Sigmoid colon (tissue), 7 donors: Measurements from ENCODE around the gene CSRP1. TPM values are rescaled to one million over a fixed set of nuclear protein-coding genes. Genes with fewer than 3 reads are reported as not detected.

Source experiments
- DNase-seq: peaks from one replicate; pipeline ENCODE4 v3.0.0-alpha.2; 2019
- H3K27ac ChIP-seq, 4 donors: fragments of 200-600 bp; sonication (generic); one replicate each; pipeline ENCODE4 v1.5.1; 2016 to 2019; ENCODE audit warnings: mild to moderate bottlenecking in 1 of 4
- H3K27me3 ChIP-seq, 3 donors: fragments of 200-600 bp; sonication (generic); one replicate each; pipeline ENCODE4 v1.5.1; 2019; ENCODE audit warnings: mild to moderate bottlenecking in 1 of 3
- H3K36me3 ChIP-seq, 4 donors: fragments of 200-600 bp; sonication (generic); one replicate each; pipeline ENCODE4 v1.5.1; 2016 to 2019
- H3K4me1 ChIP-seq, 4 donors: fragments of 200-600 bp; sonication (generic); one replicate each; pipeline ENCODE4 v1.5.1; 2017 to 2019
- H3K4me3 ChIP-seq, 4 donors: fragments of 200-600 bp; sonication (generic); one replicate each; pipeline ENCODE4 v1.5.1; 2017 to 2019; ENCODE audit warnings: mild to moderate bottlenecking in 2 of 4, moderate library complexity in 1 of 4
- H3K9me3 ChIP-seq, 4 donors: fragments of 200-600 bp in 3 of 4; sonication (generic) in 3 of 4; one replicate each; pipeline versions ENCODE4 v1.5.1 to v1.6.1; 2013 to 2019
- CTCF ChIP-seq, 4 experiments: fragments of 450-650 bp in 3 of 4; fragments of 200-600 bp in 1 of 4; IDR thresholded peaks; one replicate each; pipeline ENCODE4 v1.5.1; 2016 to 2019; ENCODE audit warnings: antibody characterized with exemption in 4 of 4, mild to moderate bottlenecking in 3 of 4, moderate library complexity in 2 of 4
- EP300 ChIP-seq, 4 donors: sonication (generic); formaldehyde crosslinking; IDR thresholded peaks; one replicate each; pipeline ENCODE4 v1.6.1; 2017; ENCODE audit warnings: antibody characterized with exemption in 4 of 4
- POLR2A ChIP-seq, 2 donors: fragments of 450-650 bp; IDR thresholded peaks; one replicate each; pipeline ENCODE4 v1.6.1; 2016; ENCODE audit warnings: antibody characterized with exemption in 2 of 2, mild to moderate bottlenecking in 2 of 2, moderate library complexity in 2 of 2
- POLR2AphosphoS5 ChIP-seq, 4 donors: sonication (generic); formaldehyde crosslinking; IDR thresholded peaks; one replicate each; pipeline ENCODE4 v1.6.1; 2017; ENCODE audit warnings: antibody characterized with exemption in 4 of 4
- whole genome bisulfite sequencing, 2 donors: extraction: QIAGEN DNeasy Blood & Tissue Kit; methylation state at CpG; one replicate each; pipeline ENCODE4 v1.1.7; 2013; 5-methylcytosine and 5-hydroxymethylcytosine counted together
- intact Hi-C: fragments of 100-400 bp; cut with DNase I; formaldehyde crosslinking; loops from one replicate; pipeline ENCODE4 v1.15.1; 2023
- polyA plus RNA-seq, 3 donors: library from polyadenylated mRNA; stranded (reverse); fragments of 200-250 nt; gene quantifications; one replicate each; pipeline ENCODE4 v1.2.3, GENCODE V29; 2013
- total RNA-seq, 4 donors: library from RNA; depleted of rRNA; stranded (reverse); fragments of >200 nt; gene quantifications; one replicate each; pipeline ENCODE4 v1.1.0, GENCODE V29; 2016
- donor health status: healthy with polysubstance abuse.
- donor health status: Bipolar disorder and iron deficiency.
- donor health status: healthy.

The CSRP1 gene
- total and polyA plus RNA-seq, 7 donors, result 189 to 8,467 (median 4,737) TPM

- H3K27ac ChIP-seq, result peak overlapping the region; percentile 92 to 98 (median 96)
- H3K4me1 ChIP-seq, result peaks cover 0 to 93% (median 91%) of the 10 kb centered on the region in 4 donors
- intact Hi-C loops, result no loop called here
- peak; percentile 29 to 63 (median 41) for TF ChIP-seq POLR2AphosphoS5 (IDR thresholded peaks at IDR 0.05)
- TF ChIP-seq EP300 (IDR thresholded peaks at IDR 0.05), result no peak
- no peak overlapping the region for H3K4me3 ChIP-seq
- H3K36me3 ChIP-seq, result peaks cover 72 to 95% (median 81%) of the 10 kb centered on the region in 4 donors
- H3K27me3 ChIP-seq, result no peaks in the 10 kb centered on the region
- DNase-seq, result peak; percentile 92
- H3K9me3 ChIP-seq, result no peaks in the 10 kb centered on the region
- 79 to 81% methylated on average over 12 of the region's 12 CpGs for WGBS, 2 donors
Observed at GRCh38 chr1:201488830-201489589, 17.9 kb downstream of the CSRP1 start.

DNA sequence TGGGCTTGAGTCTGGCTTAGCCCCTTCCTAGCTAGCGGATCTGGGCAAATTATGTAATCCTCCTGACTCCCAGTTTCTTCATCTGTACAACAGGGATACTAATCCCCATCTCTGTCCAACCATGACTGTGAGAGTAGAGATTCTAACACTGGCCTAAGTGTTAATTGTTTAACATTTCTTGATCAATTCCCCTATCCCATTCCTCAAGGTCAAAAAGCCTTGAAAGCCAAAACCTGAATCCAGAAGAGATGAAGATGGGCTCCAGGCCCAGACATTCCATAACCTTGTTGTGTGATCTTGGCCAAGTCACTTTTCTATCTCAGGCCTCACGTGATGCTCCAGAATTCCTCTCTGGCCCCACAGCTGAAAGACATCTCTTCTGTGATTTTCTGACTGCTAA, 19.2 kb downstream of the CSRP1 start:
- Histone ChIP-seq H3K9me3 (no peaks in the 10 kb centered on the region), H3K4me1 (peaks cover 0 to 80% (median 80%) of the 10 kb centered on the region in 4 donors), H3K36me3 (peaks cover 69 to 90% (median 79%) of the 10 kb centered on the region in 4 donors), H3K4me3 (no peak overlapping the region), H3K27me3 (no peaks in the 10 kb centered on the region), H3K27ac (peak overlapping the region; percentile 92 to 98 (median 96))
- DNase-seq, result no peak
- no peak for TF ChIP-seq EP300 (IDR thresholded peaks at IDR 0.05)
- peak in 3 of 4 donors; percentile 6 to 79 (median 69) for TF ChIP-seq POLR2AphosphoS5 (IDR thresholded peaks at IDR 0.05)
- 85 to 90% methylated on average over 2 of the region's 2 CpGs for WGBS, 2 donors
- intact Hi-C loops, result no loop called here

DNA sequence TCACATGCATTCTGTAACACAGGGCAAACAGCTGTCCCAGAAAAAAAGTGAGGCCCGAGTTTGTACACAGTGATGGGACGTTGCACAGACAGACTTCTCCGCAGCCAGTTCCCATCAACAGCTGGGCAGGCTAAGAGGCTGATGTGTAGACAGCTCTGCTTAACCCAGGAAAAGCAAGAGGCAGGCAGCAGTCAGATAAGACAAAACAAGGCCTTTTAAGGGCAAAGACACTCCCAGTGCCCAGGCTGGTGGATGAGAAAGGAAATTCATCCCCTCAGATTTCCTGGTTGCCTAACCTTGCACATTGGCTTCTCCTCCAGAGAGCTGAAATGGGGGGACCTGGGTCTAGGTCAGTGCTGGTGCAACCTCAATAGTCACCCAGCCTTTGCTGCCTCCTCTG, 20.7 kb downstream of the CSRP1 start:
- no peaks in the 10 kb centered on the region for H3K27me3 ChIP-seq
- H3K4me1 ChIP-seq, result peaks cover 0 to 80% (median 79%) of the 10 kb centered on the region in 4 donors
- 51 to 76% methylated on average over 3 of the region's 3 CpGs for WGBS, 2 donors
- peaks cover 66 to 80% (median 72%) of the 10 kb centered on the region in 4 donors for H3K36me3 ChIP-seq
- no peak overlapping the region for H3K4me3 ChIP-seq
- H3K27ac ChIP-seq, result peak overlapping the region; percentile 92 to 98 (median 96)
- H3K9me3 ChIP-seq, result no peaks in the 10 kb centered on the region
- no peak for DNase-seq
- TF ChIP-seq EP300 (IDR thresholded peaks at IDR 0.05), result no peak
- TF ChIP-seq POLR2AphosphoS5 (IDR thresholded peaks at IDR 0.05), result peak in 3 of 4 donors; percentile 2 to 27 (median 27)
- intact Hi-C loops, result no loop called here

DNA sequence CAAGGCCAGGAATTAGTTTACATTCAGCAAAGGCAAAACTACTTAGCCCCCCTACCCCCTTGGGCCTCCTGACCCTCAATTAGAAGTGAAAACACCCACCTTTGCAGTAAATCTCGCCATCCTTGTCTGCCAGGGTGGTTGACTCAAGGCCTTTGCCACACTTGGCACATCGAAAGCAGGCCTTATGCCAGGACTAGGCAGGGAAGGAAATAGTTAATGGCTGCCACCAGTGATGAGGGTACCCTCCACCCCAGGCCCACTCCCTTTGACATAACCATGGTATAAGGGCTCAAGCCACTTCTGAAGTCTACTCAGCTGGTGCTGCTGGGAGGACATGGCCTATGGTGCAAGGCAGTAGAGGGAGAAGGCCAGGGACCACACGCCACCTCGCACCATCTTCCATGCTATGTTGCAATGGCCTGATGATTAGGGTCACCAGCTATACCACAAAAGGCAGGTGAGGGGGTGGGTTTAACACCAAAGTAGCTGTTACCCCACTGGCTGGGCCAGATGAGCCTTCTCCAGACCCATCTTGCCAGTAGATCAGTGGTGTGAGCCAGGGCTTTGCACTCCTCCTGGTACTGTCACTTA, 21.6 kb downstream of the CSRP1 start:
- peak overlapping the region; percentile 92 to 98 (median 96) for H3K27ac ChIP-seq
- WGBS, 2 donors, result 90 to 93% methylated on average over 4 of the region's 4 CpGs
- intact Hi-C loops, result no loop called here
- no peak for DNase-seq
- TF ChIP-seq POLR2AphosphoS5 (IDR thresholded peaks at IDR 0.05) (peak; percentile 10 to 70 (median 49)), CTCF (IDR thresholded peaks at IDR 0.05) (no peak), POLR2A (IDR thresholded peaks at IDR 0.05) (no peak), EP300 (IDR thresholded peaks at IDR 0.05) (no peak)
- no peak overlapping the region for H3K4me3 ChIP-seq
- H3K4me1 ChIP-seq, result peaks cover 0 to 80% (median 79%) of the 10 kb centered on the region in 4 donors
- H3K9me3 ChIP-seq, result no peaks in the 10 kb centered on the region
- peaks cover 64 to 71% (median 69%) of the 10 kb centered on the region in 4 donors for H3K36me3 ChIP-seq
- no peaks in the 10 kb centered on the region for H3K27me3 ChIP-seq

DNA sequence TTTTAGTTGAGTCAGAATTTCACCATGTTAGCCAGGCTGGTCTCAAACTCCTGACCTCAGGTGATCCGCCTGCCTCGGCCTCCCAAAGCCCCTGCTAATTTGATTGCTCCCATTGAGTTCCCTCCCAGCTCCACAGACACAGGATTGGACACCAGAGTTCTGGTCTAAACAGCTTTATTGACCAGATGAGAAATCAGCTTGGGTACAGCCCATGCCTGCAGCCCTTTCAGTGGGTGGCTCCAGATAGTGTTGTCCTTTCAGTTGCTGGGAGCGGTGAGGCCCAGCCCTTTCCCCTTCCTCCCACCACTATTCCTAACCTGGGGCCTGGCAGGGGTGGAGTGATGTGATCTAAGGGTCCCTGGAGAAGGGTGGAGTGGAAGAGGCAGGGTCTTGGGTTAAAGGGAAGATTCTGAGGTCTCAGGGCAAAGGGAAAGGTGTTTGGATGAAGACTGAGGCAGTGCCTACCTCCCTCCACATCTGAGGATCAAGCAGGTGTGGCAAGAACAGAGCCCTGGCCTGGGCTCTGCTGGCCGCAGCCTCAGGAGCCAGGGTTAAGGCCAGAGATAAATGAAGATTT, 23.5 kb downstream of the CSRP1 start:
- peak overlapping the region; percentile 92 to 98 (median 96) for H3K27ac ChIP-seq
- H3K4me3 ChIP-seq, result no peak overlapping the region
- H3K27me3 ChIP-seq, result no peaks in the 10 kb centered on the region
- H3K36me3 ChIP-seq, result peaks cover 47 to 53% (median 51%) of the 10 kb centered on the region in 4 donors
- WGBS, 2 donors, result 87 to 93% methylated on average over 4 of the region's 4 CpGs
- DNase-seq, result no peak
- TF ChIP-seq CTCF (IDR thresholded peaks at IDR 0.05) (no peak), POLR2AphosphoS5 (IDR thresholded peaks at IDR 0.05) (peak; percentile 50 to 63 (median 60)), EP300 (IDR thresholded peaks at IDR 0.05) (no peak)
- H3K4me1 ChIP-seq, result peaks cover 0 to 68% (median 63%) of the 10 kb centered on the region in 4 donors
- intact Hi-C loops, result no loop called here
- H3K9me3 ChIP-seq, result no peaks in the 10 kb centered on the region

GRCh38 chr1:201482755-201483154, 24.2 kb downstream of the CSRP1 start:
- no peaks in the 10 kb centered on the region for H3K27me3 ChIP-seq
- H3K36me3 ChIP-seq, result peaks cover 40 to 46% (median 44%) of the 10 kb centered on the region in 4 donors
- intact Hi-C loops, result loop anchor here (1.0 kb wide), 1 partner anchor 31 kb away; no protein-coding TSS in a partner anchor
- WGBS, 2 donors, result 63 to 70% methylated on average over 5 of the region's 5 CpGs
- H3K27ac ChIP-seq, result peak overlapping the region; percentile 92 to 98 (median 96)
- DNase-seq, result no peak
- TF ChIP-seq CTCF (IDR thresholded peaks at IDR 0.05) (no peak), POLR2AphosphoS5 (IDR thresholded peaks at IDR 0.05) (peak in 3 of 4 donors; percentile 26 to 80 (median 70))
- H3K9me3 ChIP-seq, result no peaks in the 10 kb centered on the region
- H3K4me3 ChIP-seq, result no peak overlapping the region
- peaks cover 0 to 61% (median 56%) of the 10 kb centered on the region in 4 donors for H3K4me1 ChIP-seq
